Endodermal cell (in vitro differentiated cells): ENCODE measurements around the gene CST5. TPM values are rescaled to one million over a fixed set of nuclear protein-coding genes. Genes with fewer than 3 reads are reported as not detected.
"Not testable (repeated sequence)": the region's sequence is repeated elsewhere in the genome, so short reads cannot be mapped to it uniquely, and the experiment has no call there.

Experiments used
- DNase-seq: peaks from one replicate; pipeline ENCODE4 v3.0.0-alpha.2; 2017
- H3K27ac ChIP-seq: 2 replicates; pipeline ENCODE4 v1.5.1; 2013; ENCODE audit warnings: mild to moderate bottlenecking, low read depth, low read length, moderate library complexity
- H3K27me3 ChIP-seq: 2 replicates; pipeline ENCODE4 v1.6.1; 2013; ENCODE audit warnings: mild to moderate bottlenecking, low read length, moderate library complexity; ENCODE audit not compliant: insufficient read depth, control insufficient read depth, poor library complexity, severe bottlenecking
- H3K36me3 ChIP-seq: 2 replicates; pipeline ENCODE4 v1.7.0; 2013; ENCODE audit warnings: mild to moderate bottlenecking, low read length, moderate library complexity; ENCODE audit not compliant: control insufficient read depth, insufficient read depth
- H3K4me1 ChIP-seq: one replicate; pipeline ENCODE4 v1.7.0; 2013; ENCODE audit warnings: low read length; ENCODE audit not compliant: control insufficient read depth, insufficient read depth
- H3K4me3 ChIP-seq: 2 replicates; pipeline ENCODE4 v1.5.1; 2013; ENCODE audit warnings: mild to moderate bottlenecking, low read length, moderate library complexity
- H3K9ac ChIP-seq: 2 replicates; pipeline ENCODE4 v1.6.1; 2013; ENCODE audit warnings: mild to moderate bottlenecking, low read length, moderate library complexity; ENCODE audit not compliant: poor library complexity, severe bottlenecking; ENCODE audit errors: extremely low read depth
- H3K9me3 ChIP-seq: 2 replicates; pipeline ENCODE4 v1.6.1; 2013; ENCODE audit warnings: mild to moderate bottlenecking, low read length, moderate library complexity; ENCODE audit not compliant: control insufficient read depth
- H3K27ac Mint-ChIP-seq: 2 replicates; pipeline ENCODE4 v1.8.0; 2020; ENCODE audit warnings: mixed read lengths
- H3K27me3 Mint-ChIP-seq: 2 replicates; pipeline ENCODE4 v1.8.0; 2021; ENCODE audit warnings: mild to moderate bottlenecking, mixed read lengths; ENCODE audit not compliant: insufficient read depth
- H3K36me3 Mint-ChIP-seq: 2 replicates; pipeline ENCODE4 v1.8.0; 2020; ENCODE audit warnings: low read depth, mixed read lengths
- H3K4me1 Mint-ChIP-seq: 2 replicates; pipeline ENCODE4 v1.8.0; 2020; ENCODE audit warnings: mixed read lengths
- H3K4me3 Mint-ChIP-seq: 2 replicates; pipeline ENCODE4 v1.8.0; 2020; ENCODE audit warnings: mild to moderate bottlenecking, moderate library complexity, mixed read lengths
- H3K9me3 Mint-ChIP-seq: 2 replicates; pipeline ENCODE4 v1.8.0; 2020; ENCODE audit warnings: mild to moderate bottlenecking, mixed read lengths
- CTCF ChIP-seq: fragments of 200-600 bp; sonication (generic); conservative IDR thresholded peaks from 2 replicates; pipeline ENCODE4 v1.5.0; 2021; ENCODE audit warnings: antibody characterized with exemption, mild to moderate bottlenecking
- WGBS, 2 experiments: methylation state at CpG; one replicate each; pipeline versions ENCODE4 v1.1.5 to v1.1.7; 2013; ENCODE audit warnings: missing lambda C conversion rate in 2 of 2, mixed read lengths in 1 of 2; ENCODE audit not compliant: insufficient coverage in 1 of 2, insufficient read length in 1 of 2; 5-methylcytosine and 5-hydroxymethylcytosine counted together
- total RNA-seq, 2 donors: library from RNA; stranded (reverse); fragmentation: NEBNext Ultra II Directional in 1 of 2; extraction: Animal tissue kit (Norgen Biotek cat#: 25700) in 1 of 2; gene quantifications; 2 replicates in 1 of 2; 3 replicates in 1 of 2; pipeline ENCODE4 v1.2.1, GENCODE V29; 2021

The CST5 gene
- total RNA-seq, 2 donors from 2014 or later: not detected

DNA sequence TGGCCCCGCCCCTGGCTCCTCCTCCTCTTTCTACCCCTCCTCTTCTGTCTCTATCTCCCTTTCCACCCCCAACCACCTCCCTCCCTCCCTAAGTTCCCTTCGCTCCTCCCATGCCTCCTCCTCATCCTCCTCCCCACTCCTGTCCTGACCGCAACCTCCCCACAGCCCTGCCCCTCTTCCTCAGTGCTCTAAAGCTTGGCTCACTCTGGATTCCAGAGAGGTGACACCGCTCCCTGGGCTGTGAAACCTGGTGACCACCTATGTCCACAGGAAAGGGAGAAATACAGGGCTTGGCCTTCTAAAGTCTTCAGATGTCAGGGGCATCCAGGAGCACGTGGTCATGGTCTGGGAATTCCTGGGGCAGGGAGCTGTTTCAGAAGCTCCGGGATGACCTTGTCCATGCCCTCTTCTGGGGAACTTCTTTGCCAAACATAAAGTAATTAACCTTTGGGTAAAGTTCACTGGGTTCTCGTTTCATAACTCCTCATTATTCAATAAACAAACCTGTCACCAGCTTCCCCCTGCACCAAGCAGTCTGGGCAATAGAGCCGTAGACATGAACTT, 345 bp upstream of the CST5 start:
- Histone ChIP-seq H3K27me3 (no peaks in the 10 kb centered on the region), H3K4me3 (no peak overlapping the region), H3K9ac (no peak overlapping the region), H3K9me3 (no peaks in the 10 kb centered on the region), H3K27ac (no peak overlapping the region), H3K36me3 (no peaks in the 10 kb centered on the region), H3K4me1 (peaks cover 9% of the 10 kb centered on the region)
- TF ChIP-seq CTCF: no peak
- H3K9me3 Mint-ChIP-seq: no peaks in the 10 kb centered on the region
- no peak for DNase-seq
- no peak overlapping the region for H3K4me3 Mint-ChIP-seq
- no peaks in the 10 kb centered on the region for H3K27me3 Mint-ChIP-seq
- H3K27ac Mint-ChIP-seq: no peak overlapping the region
- 80 to 82% methylated on average over 5 to 8 of the region's 8 CpGs for WGBS, 2 experiments
- H3K4me1 Mint-ChIP-seq: peaks cover 21% of the 10 kb centered on the region
- no peaks in the 10 kb centered on the region for H3K36me3 Mint-ChIP-seq

- Histone ChIP-seq H3K4me3 (no peak overlapping the region), H3K4me1 (peaks cover 6% of the 10 kb centered on the region), H3K27ac (no peak overlapping the region), H3K9ac (no peak overlapping the region), H3K27me3 (no peaks in the 10 kb centered on the region), H3K36me3 (no peaks in the 10 kb centered on the region), H3K9me3 (no peaks in the 10 kb centered on the region)
- no peak for TF ChIP-seq CTCF
- Mint-ChIP-seq H3K4me3 (no peak overlapping the region), H3K27me3 (no peaks in the 10 kb centered on the region), H3K27ac (no peak overlapping the region), H3K4me1 (peaks cover 19% of the 10 kb centered on the region), H3K9me3 (no peaks in the 10 kb centered on the region), H3K36me3 (no peaks in the 10 kb centered on the region)
- DNase-seq: no peak
- WGBS, 2 experiments: 85 to 100% methylated on average over 1 to 7 of the region's 7 CpGs
Observed at GRCh38 chr20:23878787-23879186, 761 bp downstream of the CST5 start.

GRCh38 chr20:23878016-23878542, 1.5 kb downstream of the CST5 start:
- not testable (repeated sequence) for H3K27ac Mint-ChIP-seq, H3K27me3 ChIP-seq, H3K4me3 ChIP-seq, H3K27me3 Mint-ChIP-seq, H3K4me1 ChIP-seq, H3K9me3 Mint-ChIP-seq, H3K36me3 Mint-ChIP-seq, H3K9ac ChIP-seq, H3K4me3 Mint-ChIP-seq, DNase-seq, H3K27ac ChIP-seq, H3K9me3 ChIP-seq, H3K36me3 ChIP-seq
- peaks cover 18% of the 10 kb centered on the region for H3K4me1 Mint-ChIP-seq
- WGBS, 2 experiments: 96% methylated on average over 1 of the region's 2 CpGs; no CpG with 5 or more reads in 1 of the 2 experiments

DNA sequence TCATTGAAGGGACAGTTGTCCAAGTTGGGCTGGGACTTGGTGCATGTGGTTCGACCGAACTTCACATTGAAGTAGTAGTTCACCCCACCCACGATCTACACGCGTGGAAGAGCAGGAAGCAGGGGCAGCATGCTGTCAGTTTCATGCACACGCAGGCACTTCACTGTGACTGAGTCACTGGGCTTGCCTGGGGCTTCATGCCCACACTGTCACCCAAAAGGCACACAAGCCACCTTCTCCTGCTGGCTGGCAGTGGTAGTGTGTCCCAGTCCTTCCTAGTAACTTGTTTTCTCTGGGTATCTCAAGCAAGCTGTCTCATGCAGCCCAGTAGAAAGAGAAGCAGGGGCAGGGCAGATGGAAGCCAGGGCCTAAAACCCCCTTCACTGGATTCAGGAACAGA, 2.0 kb downstream of the CST5 start:
- no peaks in the 10 kb centered on the region for H3K36me3 Mint-ChIP-seq
- Histone ChIP-seq H3K9ac (no peak overlapping the region), H3K27ac (no peak overlapping the region), H3K4me1 (peaks cover 4% of the 10 kb centered on the region), H3K36me3 (no peaks in the 10 kb centered on the region), H3K27me3 (no peaks in the 10 kb centered on the region), H3K4me3 (no peak overlapping the region), H3K9me3 (no peaks in the 10 kb centered on the region)
- no peak overlapping the region for H3K27ac Mint-ChIP-seq
- TF ChIP-seq CTCF: peak; percentile 51
- DNase-seq: no peak
- H3K4me1 Mint-ChIP-seq: peaks cover 19% of the 10 kb centered on the region
- H3K9me3 Mint-ChIP-seq: peaks cover 2% of the 10 kb centered on the region
- no peak overlapping the region for H3K4me3 Mint-ChIP-seq
- WGBS, 2 experiments: 92 to 100% methylated on average over 4 to 6 of the region's 6 CpGs
- no peaks in the 10 kb centered on the region for H3K27me3 Mint-ChIP-seq
